IMR-90 (cell line): ENCODE data around the gene THSD7B. TPM values are rescaled to one million over a fixed set of nuclear protein-coding genes. Genes with fewer than 3 reads are reported as not detected.

Experiments used
- ATAC-seq: fragments of 200-7000 bp; cut with Tn5 transposase; 2 replicates; pipeline ENCODE4 v1.9.1; 2020; ENCODE audit warnings: low read depth, mild to moderate bottlenecking, moderate library complexity
- BruUV-seq: library from RNA; stranded (reverse); fragments of 400-500 nt; replicated peaks from 2 replicates; lab custom pipeline; 2021; lab: Mats Ljungman, UMichigan
- CTCF ChIA-PET: fragments of 300-600 bp; formaldehyde crosslinking; extraction: SDS; loops from one replicate; lab custom pipeline; 2021; ENCODE audit warnings: antibody characterized with exemption; lab: Yijun Ruan, JAX
- POLR2A ChIA-PET: fragments of 300-600 bp; sonication (Branson Sonifier 250); formaldehyde crosslinking; loops from one replicate; lab custom pipeline; 2022; ENCODE audit warnings: antibody characterized with exemption; ENCODE audit not compliant: unreplicated experiment; lab: Charles Lee
- DNase-seq: peaks from one replicate; pipeline ENCODE4 v3.0.0; 2013
- H2AFZ ChIP-seq: replicated peaks from 2 replicates; pipeline ENCODE3; 2013; ENCODE audit warnings: low read length, mild to moderate bottlenecking; ENCODE audit not compliant: poor library complexity
- H2AK5ac ChIP-seq: 2 replicates; pipeline ENCODE4 v1.6.1; 2013; ENCODE audit warnings: low read depth, low read length, inconsistent platforms
- H2AK9ac ChIP-seq: replicated peaks from 2 replicates; pipeline ENCODE3; 2013; ENCODE audit warnings: mild to moderate bottlenecking, low read depth, low read length, moderate library complexity; ENCODE audit not compliant: poor library complexity
- H2BK120ac ChIP-seq: 2 replicates; pipeline ENCODE4 v1.6.1; 2013; ENCODE audit warnings: low read depth, low read length, inconsistent platforms
- H2BK15ac ChIP-seq: 3 replicates; pipeline ENCODE4 v1.6.1; 2013; ENCODE audit warnings: low read depth, low read length, inconsistent platforms
- H2BK20ac ChIP-seq: 2 replicates; pipeline ENCODE4 v1.6.1; 2013; ENCODE audit warnings: low read depth, mild to moderate bottlenecking, inconsistent platforms, low read length, moderate library complexity
- H2BK5ac ChIP-seq: 2 replicates; pipeline ENCODE4 v1.6.1; 2013; ENCODE audit warnings: mild to moderate bottlenecking, low read depth, low read length, inconsistent platforms; ENCODE audit not compliant: poor library complexity, severe bottlenecking
- H3K14ac ChIP-seq: replicated peaks from 2 replicates; pipeline ENCODE4 v1.6.1; 2013; ENCODE audit warnings: low read depth, low read length, inconsistent platforms
- H3K18ac ChIP-seq: 2 replicates; pipeline ENCODE4 v1.6.1; 2013; ENCODE audit warnings: low read depth, low read length, control low read depth
- H3K23ac ChIP-seq: 2 replicates; pipeline ENCODE4 v1.6.1; 2013; ENCODE audit warnings: low read depth, low read length, inconsistent platforms
- H3K27ac ChIP-seq: 2 replicates; pipeline ENCODE4 v1.5.1; 2013; ENCODE audit warnings: mild to moderate bottlenecking, control low read depth, low read length; ENCODE audit not compliant: insufficient read depth
- H3K27me3 ChIP-seq: 2 replicates; pipeline ENCODE4 v1.6.1; 2013; ENCODE audit warnings: low read length; ENCODE audit not compliant: control insufficient read depth, insufficient read depth
- H3K36me3 ChIP-seq: 2 replicates; pipeline ENCODE4 v1.6.1; 2013; ENCODE audit warnings: low read length, mixed read lengths; ENCODE audit not compliant: control insufficient read depth, insufficient read depth
- H3K4ac ChIP-seq: 2 replicates; pipeline ENCODE4 v1.6.1; 2013; ENCODE audit warnings: low read depth, low read length, inconsistent platforms
- H3K4me1 ChIP-seq: 2 replicates; pipeline ENCODE4 v1.6.1; 2013; ENCODE audit warnings: low read length, mixed read lengths; ENCODE audit not compliant: control insufficient read depth, insufficient read depth
- H3K4me2 ChIP-seq: 2 replicates; pipeline ENCODE4 v1.6.1; 2013; ENCODE audit warnings: low read depth, mild to moderate bottlenecking, control low read depth, low read length, moderate library complexity
- H3K4me3 ChIP-seq: 2 replicates; pipeline ENCODE4 v1.5.1; 2013; ENCODE audit warnings: low read depth, mild to moderate bottlenecking, control low read depth, low read length, moderate library complexity; ENCODE audit not compliant: insufficient read depth
- H3K56ac ChIP-seq: 2 replicates; pipeline ENCODE4 v1.6.1; 2013; ENCODE audit warnings: low read length, inconsistent platforms; ENCODE audit not compliant: insufficient read depth; ENCODE audit errors: extremely low read depth
- H3K79me1 ChIP-seq, 2 experiments: 2 replicates each; pipeline ENCODE4 v1.6.1; 2013; ENCODE audit warnings: low read length in 2 of 2, inconsistent platforms in 1 of 2, low read depth in 1 of 2
- H3K9ac ChIP-seq: 2 replicates; pipeline ENCODE4 v1.6.1; 2013; ENCODE audit warnings: low read depth, low read length, control low read depth
- H3K9me1 ChIP-seq: 2 replicates; pipeline ENCODE4 v1.6.1; 2013; ENCODE audit warnings: low read length, inconsistent platforms; ENCODE audit not compliant: insufficient read depth
- H3K9me3 ChIP-seq: 2 replicates; pipeline ENCODE4 v1.6.1; 2013; ENCODE audit warnings: low read length; ENCODE audit not compliant: control insufficient read depth, insufficient read depth
- H4K20me1 ChIP-seq: 2 replicates; pipeline ENCODE4 v1.6.1; 2013; ENCODE audit warnings: low read length, inconsistent platforms; ENCODE audit not compliant: insufficient read depth
- H4K5ac ChIP-seq: 2 replicates; pipeline ENCODE4 v1.6.1; 2013; ENCODE audit warnings: mild to moderate bottlenecking, low read depth, low read length, control low read depth
- H4K8ac ChIP-seq, 2 experiments: 2 replicates each; pipeline ENCODE4 v1.6.1; 2013; ENCODE audit warnings: low read depth in 2 of 2, low read length in 2 of 2, control low read depth in 1 of 2, inconsistent platforms in 1 of 2
- H4K91ac ChIP-seq: 2 replicates; pipeline ENCODE4 v1.6.1; 2013; ENCODE audit warnings: low read depth, low read length, inconsistent platforms; ENCODE audit not compliant: insufficient read depth
- BHLHE40 ChIP-seq: fragments of 150-350 bp; IDR thresholded peaks from 2 replicates; pipeline ENCODE4 v1.6.1; 2016; ENCODE audit warnings: mild to moderate bottlenecking, low read depth, low read length
- CEBPB ChIP-seq: IDR thresholded peaks from 2 replicates; pipeline ENCODE4 v1.6.1; 2012; ENCODE audit warnings: low read depth, low read length, improper control_type of control experiment
- CHD1 ChIP-seq: IDR thresholded peaks from 2 replicates; pipeline ENCODE4 v1.6.1; 2012; ENCODE audit warnings: low read depth, low read length, improper control_type of control experiment
- CTCF ChIP-seq: conservative IDR thresholded peaks from 2 replicates; pipeline ENCODE4 v1.5.1; 2012; ENCODE audit warnings: mild to moderate bottlenecking, low read depth, low read length, improper control_type of control experiment
- ELK1 ChIP-seq: fragments of 150-350 bp; IDR thresholded peaks from 2 replicates; pipeline ENCODE4 v1.6.1; 2016; ENCODE audit warnings: low read depth, mild to moderate bottlenecking, low read length, moderate library complexity, borderline replicate concordance
- FOS ChIP-seq: fragments of 150-350 bp; IDR thresholded peaks from 2 replicates; pipeline ENCODE4 v1.6.1; 2016; ENCODE audit warnings: low read depth, low read length
- MAFK ChIP-seq: IDR thresholded peaks from 2 replicates; pipeline ENCODE4 v1.6.1; 2012; ENCODE audit warnings: low read depth, low read length, improper control_type of control experiment
- MAZ ChIP-seq: IDR thresholded peaks from 2 replicates; pipeline ENCODE4 v1.6.1; 2012; ENCODE audit warnings: low read depth, mild to moderate bottlenecking, low read length, improper control_type of control experiment, moderate library complexity, borderline replicate concordance
- MXI1 ChIP-seq: IDR thresholded peaks from 2 replicates; pipeline ENCODE4 v1.6.1; 2012; ENCODE audit warnings: low read depth, mild to moderate bottlenecking, low read length, moderate library complexity, borderline replicate concordance
- NFE2L2 ChIP-seq: fragments of 150-350 bp; IDR thresholded peaks from 2 replicates; pipeline ENCODE4 v1.6.1; 2016; ENCODE audit warnings: low read depth, mild to moderate bottlenecking, low read length
- POLR2A ChIP-seq: IDR thresholded peaks from 2 replicates; pipeline ENCODE4 v1.6.1; 2012; ENCODE audit warnings: mild to moderate bottlenecking, low read depth, low read length
- RAD21 ChIP-seq: IDR thresholded peaks from 2 replicates; pipeline ENCODE4 v1.6.1; 2012; ENCODE audit warnings: low read length, improper control_type of control experiment
- RCOR1 ChIP-seq: IDR thresholded peaks from 2 replicates; pipeline ENCODE4 v1.6.1; 2012; ENCODE audit warnings: mild to moderate bottlenecking, low read length, improper control_type of control experiment; ENCODE audit not compliant: insufficient replicate concordance
- RFX5 ChIP-seq: IDR thresholded peaks from 2 replicates; pipeline ENCODE4 v1.8.0; 2012; ENCODE audit warnings: low read depth, mild to moderate bottlenecking, low read length, moderate library complexity
- SMC3 ChIP-seq: fragments of 150-350 bp; IDR thresholded peaks from 2 replicates; pipeline ENCODE4 v1.6.1; 2016; ENCODE audit warnings: low read depth, mild to moderate bottlenecking, antibody characterized with exemption, low read length, moderate library complexity
- USF2 ChIP-seq: fragments of 150-350 bp; IDR thresholded peaks from 2 replicates; pipeline ENCODE4 v1.6.1; 2017; ENCODE audit warnings: mild to moderate bottlenecking, antibody characterized with exemption, low read length, low read depth
- WGBS, 2 experiments: methylation state at CpG; one replicate each; pipeline versions ENCODE4 v1.1.5 to v1.1.7; 2013; ENCODE audit warnings: missing lambda C conversion rate in 2 of 2; ENCODE audit not compliant: insufficient read length in 1 of 2; ENCODE audit errors: extremely low coverage in 2 of 2; 5-methylcytosine and 5-hydroxymethylcytosine counted together
- dilution Hi-C: fragments of 300-500 bp; cut with HindIII; formaldehyde crosslinking; loops from one replicate; pipeline ENCODE4 v1.14.3; 2018; ENCODE audit warnings: low sequenced_read_pairs; ENCODE audit not compliant: unreplicated experiment
- in situ Hi-C: fragments of 300-500 bp; cut with MboI; formaldehyde crosslinking; loops from 3 replicates; pipeline ENCODE4 v1.14.3; 2019; ENCODE audit warnings: low sequenced_read_pairs, inconsistent platforms, mixed read lengths
- intact Hi-C: fragments of 100-400 bp; cut with micrococcal nuclease; formaldehyde crosslinking; loops from 2 replicates; pipeline ENCODE4 v1.10.0; 2022
- polyA plus RNA-seq, 3 experiments: library from polyadenylated mRNA; depleted of rRNA; stranded (reverse); fragments of >200 nt; gene quantifications; 2 replicates each; pipeline ENCODE4 v1.2.3, GENCODE V29; 2012; ENCODE audit warnings: low replicate concordance in 1 of 3
- total RNA-seq: library from RNA; depleted of rRNA; stranded (reverse); fragments of >200 nt; gene quantifications from 2 replicates; pipeline ENCODE4 v1.2.3, GENCODE V29; 2012

THSD7B gene
- total and polyA plus RNA-seq, 2 of the 4 experiments (the other 2 are of a cell fraction): not detected

- H3K4me1 ChIP-seq: no peaks in the 10 kb centered on the region
- in situ Hi-C loops (no loop called here), intact Hi-C loops (no loop called here), dilution Hi-C loops (no loop called here)
- H4K8ac ChIP-seq: no peak overlapping the region
- H2BK5ac ChIP-seq: no peak overlapping the region
- H3K9me1 ChIP-seq: no peaks in the 10 kb centered on the region
- H3K56ac ChIP-seq: no peak overlapping the region
- H3K18ac ChIP-seq: no peak overlapping the region
- no peak overlapping the region for H3K4me3 ChIP-seq
- no peak overlapping the region for H2BK20ac ChIP-seq
- no peak overlapping the region for H2AK5ac ChIP-seq
- POLR2A ChIA-PET: no interaction called here
- H3K36me3 ChIP-seq: no peaks in the 10 kb centered on the region
- DNase-seq (no peak), ATAC-seq (no peak)
- no peak overlapping the region for H2AFZ ChIP-seq
- H3K4me2 ChIP-seq: no peak overlapping the region
- H3K14ac ChIP-seq: no peak overlapping the region
- H3K4ac ChIP-seq: no peak overlapping the region
- H3K79me1 ChIP-seq: no peaks in the 10 kb centered on the region
- H3K23ac ChIP-seq: no peak overlapping the region
- H2BK120ac ChIP-seq: no peak overlapping the region
- no peaks in the 10 kb centered on the region for H3K27me3 ChIP-seq
- H4K91ac ChIP-seq: no peak overlapping the region
- TF ChIP-seq CTCF (no peak), SMC3 (no peak), ELK1 (no peak), MAFK (no peak), MAZ (no peak), POLR2A (no peak), RAD21 (no peak), CHD1 (no peak), BHLHE40 (no peak), MXI1 (no peak), CEBPB (no peak), USF2 (no peak), RFX5 (no peak), NFE2L2 (no peak), RCOR1 (no peak), FOS (no peak)
- no peak overlapping the region for H3K9ac ChIP-seq
- peaks cover 15% of the 10 kb centered on the region for H3K9me3 ChIP-seq
- no TSS peak for BruUV-seq
- H2BK15ac ChIP-seq: no peak overlapping the region
- CTCF ChIA-PET: no interaction called here
- H4K5ac ChIP-seq: no peak overlapping the region
- H4K20me1 ChIP-seq: no peaks in the 10 kb centered on the region
- H3K27ac ChIP-seq: no peak overlapping the region
- H2AK9ac ChIP-seq: no peak overlapping the region
- whole genome bisulfite sequencing, 2 experiments: 20% methylated on average over 1 of the region's 4 CpGs; no CpG with 5 or more reads in 1 of the 2 experiments
Measured at GRCh38 chr2:136783856-136784255, 18.5 kb downstream of the THSD7B start.
